Esophagus muscularis mucosa (tissue), 3 donors: ENCODE measurements around the gene CCBE1.

Experiments used
- CTCF ChIP-seq, 3 experiments: fragments of 200-600 bp in 2 of 3; fragments of 450-650 bp in 1 of 3; sonication (generic) in 2 of 3; IDR thresholded peaks; one replicate each; pipeline ENCODE4 v1.5.1; 2017 to 2019; ENCODE audit warnings: antibody characterized with exemption in 3 of 3, mild to moderate bottlenecking in 2 of 3, moderate library complexity in 1 of 3
- POLR2A ChIP-seq: fragments of 450-650 bp; IDR thresholded peaks from one replicate; pipeline ENCODE4 v1.6.1; 2017; ENCODE audit warnings: antibody characterized with exemption, moderate library complexity, mild to moderate bottlenecking, low read depth

- TF ChIP-seq CTCF (IDR thresholded peaks at IDR 0.05) (no peak), POLR2A (no peak)
Observed at GRCh38 chr18:59575995-59576394, 121.2 kb downstream of the CCBE1 start.
